ENCODE measurements around the gene ZNF346. TPM values are rescaled to one million over a fixed set of nuclear protein-coding genes. Genes with fewer than 3 reads are reported as not detected.
A peak's percentile ranks its signal among the peaks of the same experiment; 100 is the strongest.
"Not testable (repeated sequence)": the region's sequence is repeated elsewhere in the genome, so short reads cannot be mapped to it uniquely, and the experiment has no call there.

Gene ZNF346
- 16.1 TPM for polyA plus RNA-seq (2012; ENCODE audit: missing spikeins)

DNA sequence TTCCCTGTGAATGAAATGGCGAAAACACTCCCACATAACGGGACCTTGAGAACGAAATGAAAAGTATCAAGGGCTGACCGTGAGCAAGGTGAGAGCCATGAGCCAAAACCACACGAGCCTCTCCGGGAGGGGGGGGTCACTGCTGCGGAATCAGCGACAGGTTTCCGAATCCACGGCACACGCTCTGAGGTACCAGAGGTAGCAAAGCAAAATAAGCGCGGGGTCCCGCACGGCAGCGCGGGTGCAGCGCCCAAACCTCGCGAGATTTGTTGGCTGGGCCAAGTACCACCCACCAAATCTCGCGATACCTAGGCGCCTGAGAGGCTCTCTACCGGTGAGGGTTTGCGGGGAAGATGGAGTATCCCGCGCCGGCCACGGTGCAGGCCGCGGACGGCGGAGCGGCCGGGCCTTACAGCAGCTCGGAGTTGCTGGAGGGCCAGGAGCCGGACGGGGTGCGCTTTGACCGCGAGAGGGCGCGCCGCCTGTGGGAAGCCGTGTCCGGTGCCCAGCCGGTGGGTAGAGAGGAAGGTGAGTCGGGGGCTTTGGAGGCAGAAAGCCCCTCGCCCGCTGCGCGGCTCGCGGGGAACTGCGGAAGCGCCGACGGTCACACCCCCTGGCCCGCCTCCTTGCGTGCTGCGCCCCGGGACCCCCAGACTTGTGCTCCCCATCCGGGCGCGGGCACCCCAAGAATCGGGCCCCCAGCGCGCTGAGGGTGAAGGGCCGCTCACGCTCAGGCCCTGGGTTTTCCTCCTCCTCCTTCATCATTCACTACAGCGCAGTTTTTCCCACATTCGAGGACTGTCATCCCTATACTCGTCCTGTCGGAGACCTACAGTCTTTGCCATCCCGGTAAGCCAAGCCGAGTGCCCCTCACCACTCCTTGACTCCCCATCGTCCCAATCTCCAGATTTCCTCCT, at the start of gene ZNF346:
Gene ZNF346 (plus strand): TSS at position 311 of the 917 bp plus-strand sequence. CDS start 43 bp downstream, at position 354.
- peak; percentile 98 for DNase-seq (ENCODE audit: insufficient read length)
- peak; percentile 94 for FAIRE-seq
- TF ChIP-seq POLR2A (IDR thresholded peaks at IDR 0.05; ENCODE audit: low read depth, low read length) (peak; percentile 89), TAF1 (IDR thresholded peaks at IDR 0.05; ENCODE audit: borderline replicate concordance, low read depth, low read length) (peak; percentile 57), POLR2AphosphoS5 (IDR thresholded peaks at IDR 0.05; ENCODE audit: low read depth, low read length) (peak; percentile 88)

- DNase-seq (ENCODE audit: insufficient read length) = no peak
- TF ChIP-seq POLR2A (IDR thresholded peaks at IDR 0.05; ENCODE audit: low read depth, low read length) (no peak), TAF1 (IDR thresholded peaks at IDR 0.05; ENCODE audit: borderline replicate concordance, low read depth, low read length) (no peak)
- FAIRE-seq = no peak
Observed at GRCh38 chr5:176979669-176980068, 42.8 kb upstream of the ZNF346 start.

GRCh38 chr5:176980818-176981217, 41.7 kb upstream of the ZNF346 start:
- FAIRE-seq (no peak), DNase-seq (ENCODE audit: insufficient read length) (no peak)
- TF ChIP-seq POLR2AphosphoS5 (IDR thresholded peaks at IDR 0.05; ENCODE audit: low read depth, low read length) (no peak), TAF1 (IDR thresholded peaks at IDR 0.05; ENCODE audit: borderline replicate concordance, low read depth, low read length) (no peak), POLR2A (IDR thresholded peaks at IDR 0.05; ENCODE audit: low read depth, low read length) (no peak)

DNA sequence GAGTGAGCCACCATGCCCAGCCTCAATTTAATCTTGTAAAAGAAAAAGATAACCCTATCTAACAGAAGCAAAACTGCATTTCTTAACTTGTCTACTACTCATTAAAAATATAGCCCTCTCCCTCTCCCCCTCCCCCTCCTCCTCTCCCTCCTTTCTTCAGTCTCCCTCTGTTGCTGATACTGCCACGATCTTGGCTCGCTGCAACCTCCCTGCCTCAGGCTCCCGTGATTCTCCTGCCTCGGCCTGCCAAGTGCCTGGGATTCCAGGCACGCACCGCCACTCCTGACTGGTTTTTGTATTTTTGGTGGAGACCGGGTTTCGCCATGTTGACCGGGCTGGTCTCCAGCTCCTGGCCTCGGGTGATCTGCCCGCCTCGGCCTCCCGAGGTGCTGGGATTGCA, 39.4 kb upstream of the ZNF346 start:
- FAIRE-seq; DNase-seq (ENCODE audit: insufficient read length): not testable (repeated sequence)

- FAIRE-seq; DNase-seq (ENCODE audit: insufficient read length): not testable (repeated sequence)
Observed at GRCh38 chr5:176983593-176983992, 38.9 kb upstream of the ZNF346 start.

DNA sequence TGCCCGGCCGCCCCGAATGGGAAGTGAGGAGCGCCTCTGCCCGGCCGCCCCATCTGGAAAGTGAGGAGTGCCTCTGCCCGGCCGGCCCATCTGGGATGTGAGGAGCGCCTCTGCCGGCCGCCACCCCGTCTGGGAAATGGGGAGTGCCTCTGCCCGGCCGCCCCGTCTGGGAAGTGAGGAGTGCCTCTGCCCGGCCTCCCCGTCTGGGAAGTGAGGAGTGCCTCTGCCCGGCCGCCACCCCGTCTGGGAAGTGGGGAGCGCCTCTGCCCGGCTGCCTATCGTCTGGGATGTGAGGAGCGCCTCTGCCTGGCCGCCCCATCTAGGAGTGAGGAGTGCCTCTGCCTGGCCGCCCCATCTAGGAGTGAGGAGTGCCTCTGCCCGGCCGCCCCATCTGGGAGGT, 38.3 kb upstream of the ZNF346 start:
- not testable (repeated sequence) for DNase-seq (ENCODE audit: insufficient read length); FAIRE-seq

DNA sequence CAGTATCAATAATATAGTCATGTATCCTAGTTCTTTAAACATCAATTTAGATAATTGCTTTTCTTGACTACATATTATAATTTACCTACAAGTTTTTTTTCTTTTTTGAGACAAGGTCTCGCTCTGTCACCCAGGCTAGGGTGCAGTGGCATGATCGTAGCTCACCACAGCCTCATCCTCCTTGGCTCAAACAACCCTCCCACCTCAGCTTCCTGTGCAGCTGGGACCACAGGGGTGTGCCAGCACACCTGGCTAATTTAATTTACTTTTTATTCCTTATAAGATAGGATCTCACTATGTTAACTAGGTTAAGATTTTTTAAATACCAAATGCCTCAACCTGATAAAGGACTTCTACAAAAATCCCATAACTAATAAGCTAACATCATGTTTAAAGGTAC, 37.0 kb upstream of the ZNF346 start:
- no peak for FAIRE-seq
- no peak for DNase-seq (ENCODE audit: insufficient read length)
- TF ChIP-seq POLR2A (IDR thresholded peaks at IDR 0.05; ENCODE audit: low read depth, low read length) (no peak), TAF1 (IDR thresholded peaks at IDR 0.05; ENCODE audit: borderline replicate concordance, low read depth, low read length) (no peak), POLR2AphosphoS5 (IDR thresholded peaks at IDR 0.05; ENCODE audit: low read depth, low read length) (no peak)

DNA sequence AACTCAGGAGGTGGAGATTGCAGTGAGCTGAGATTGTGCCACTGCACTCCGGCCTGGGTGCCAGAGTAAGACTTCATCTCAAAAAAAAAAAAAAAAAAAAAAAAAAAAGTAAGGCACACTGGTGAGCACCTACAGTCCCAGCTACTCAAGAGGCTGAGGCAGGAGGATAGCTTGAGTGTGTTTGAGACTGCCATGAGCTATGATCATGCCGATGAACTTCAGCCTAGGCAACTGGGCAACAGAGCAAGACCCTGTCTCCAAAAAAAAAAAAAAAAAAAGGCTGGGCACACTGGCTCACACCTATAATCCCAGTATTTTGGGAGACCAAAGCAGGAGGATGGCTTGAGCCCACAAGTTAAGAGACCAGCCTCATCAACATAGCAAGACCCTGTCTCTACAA, 36.2 kb upstream of the ZNF346 start:
- DNase-seq (ENCODE audit: insufficient read length) = no peak
- TF ChIP-seq POLR2AphosphoS5 (IDR thresholded peaks at IDR 0.05; ENCODE audit: low read depth, low read length) (no peak), TAF1 (IDR thresholded peaks at IDR 0.05; ENCODE audit: borderline replicate concordance, low read depth, low read length) (no peak), POLR2A (IDR thresholded peaks at IDR 0.05; ENCODE audit: low read depth, low read length) (no peak)
- no peak for FAIRE-seq

DNA sequence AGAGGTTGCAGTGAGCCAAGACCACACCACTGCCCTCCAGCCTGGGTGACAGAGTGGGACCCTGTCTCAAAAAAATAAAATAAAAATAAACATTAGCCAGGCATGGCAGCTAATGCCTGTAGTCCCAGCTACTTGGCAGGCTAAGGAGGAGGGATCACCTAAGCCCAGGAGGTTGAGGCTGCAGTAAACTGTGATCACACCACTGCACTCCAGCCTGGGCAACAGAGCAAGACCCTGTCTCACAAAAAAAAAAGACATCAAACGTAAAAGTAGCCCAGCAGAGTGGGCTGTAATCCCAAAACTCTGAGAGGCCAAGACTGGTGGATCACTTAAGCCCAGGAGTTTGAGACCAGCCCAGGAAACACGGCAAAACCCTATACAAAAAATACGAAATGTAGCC, 34.9 kb upstream of the ZNF346 start:
- no peak for FAIRE-seq
- TF ChIP-seq TAF1 (IDR thresholded peaks at IDR 0.05; ENCODE audit: borderline replicate concordance, low read depth, low read length) (no peak), POLR2A (IDR thresholded peaks at IDR 0.05; ENCODE audit: low read depth, low read length) (no peak), POLR2AphosphoS5 (IDR thresholded peaks at IDR 0.05; ENCODE audit: low read depth, low read length) (no peak)
- no peak for DNase-seq (ENCODE audit: insufficient read length)

GRCh38 chr5:176993081-176993480, 29.4 kb upstream of the ZNF346 start:
- not testable (repeated sequence) for FAIRE-seq; DNase-seq (ENCODE audit: insufficient read length)

- FAIRE-seq (peak; percentile 40), DNase-seq (ENCODE audit: insufficient read length) (peak; percentile 17)
- no peak for TF ChIP-seq TAF1 (IDR thresholded peaks at IDR 0.05; ENCODE audit: borderline replicate concordance, low read depth, low read length)
Observed at GRCh38 chr5:176994460-176995121, 27.9 kb upstream of the ZNF346 start.

GRCh38 chr5:176995122-176995490, 27.4 kb upstream of the ZNF346 start:
- no peak for FAIRE-seq
- TF ChIP-seq TAF1 (IDR thresholded peaks at IDR 0.05; ENCODE audit: borderline replicate concordance, low read depth, low read length) = no peak
- no peak for TF ChIP-seq POLR2A (IDR thresholded peaks at IDR 0.05; ENCODE audit: low read depth, low read length)
- TF ChIP-seq POLR2AphosphoS5 (IDR thresholded peaks at IDR 0.05; ENCODE audit: low read depth, low read length) = no peak

More at GRCh38 chr5:176995122-176995490, 27.4 kb upstream of the ZNF346 start:
- DNase-seq (ENCODE audit: insufficient read length) = no peak

Measured in GM12892 (cell line).